ENCODE data around the gene CHRNA4. TPM values are rescaled to one million over a fixed set of nuclear protein-coding genes. Genes with fewer than 3 reads are reported as not detected.
A peak's percentile ranks its signal among the peaks of the same experiment; 100 is the strongest.

CHRNA4 gene
- total and polyA plus RNA-seq, 2 donors (not counting 3 experiments of a cell fraction or from before 2014, with no cell fraction given), result not detected

DNA sequence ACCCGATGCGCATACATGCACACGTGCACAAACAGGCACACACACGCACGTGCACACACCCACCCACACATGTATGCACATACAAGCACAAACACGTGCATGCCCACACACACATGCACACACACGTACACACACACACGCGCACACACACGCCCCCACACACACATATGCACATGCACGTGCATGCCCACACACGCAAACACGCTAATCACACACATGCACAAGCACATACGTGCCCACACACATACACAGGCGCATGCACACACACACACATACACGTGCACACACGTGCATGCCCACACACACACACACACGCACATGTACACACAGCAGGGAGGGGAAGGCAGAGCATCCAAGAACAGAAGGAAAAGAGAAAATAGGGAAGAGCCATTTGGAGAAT, 26.8 kb upstream of the CHRNA4 start:
- no peak for DNase-seq (ENCODE audit: low read depth, low spot score)
- no peaks in the 10 kb centered on the region for H3K36me3 ChIP-seq (ENCODE audit: control insufficient read depth in 2 of 2, extremely low read depth in 1 of 2, insufficient read depth in 2 of 2, low read length in 2 of 2)
- H3K9ac ChIP-seq (replicated peaks; ENCODE audit: extremely low read depth, insufficient read depth, low read length), result no peak overlapping the region
- H4K20me1 ChIP-seq (replicated peaks; ENCODE audit: control insufficient read depth, extremely low read depth, insufficient read depth, low read length), result no peaks in the 10 kb centered on the region
- no peak for FAIRE-seq
- H2AFZ ChIP-seq (ENCODE audit: low read depth, low read length), result no peak overlapping the region
- H3K9me1 ChIP-seq (replicated peaks; ENCODE audit: control insufficient read depth, extremely low read depth, insufficient read depth, low read length), result no peaks in the 10 kb centered on the region
- intact Hi-C loops (cut with micrococcal nuclease) (no loop called here), dilution Hi-C loops (cut with MboI; ENCODE audit: extremely low pct_ligation_motif_present, low sequenced_read_pairs) (no loop called here)
- H3K27me3 ChIP-seq (ENCODE audit: control insufficient read depth in 2 of 2, insufficient read depth in 2 of 2, low read length in 2 of 2), result no peaks in the 10 kb centered on the region
- H3K27ac ChIP-seq (ENCODE audit: insufficient read depth, low read depth, low read length), result no peak overlapping the region
- H3K4me1 ChIP-seq (ENCODE audit: control insufficient read depth, extremely low read depth, insufficient read depth, low read length), result no peaks in the 10 kb centered on the region
- H3K4me2 ChIP-seq (ENCODE audit: insufficient read depth, low read length), result no peak overlapping the region
- no peaks in the 10 kb centered on the region for H3K79me2 ChIP-seq (ENCODE audit: control insufficient read depth, insufficient read depth, low read length)
- TF ChIP-seq POLR2AphosphoS5 (IDR thresholded peaks at IDR 0.05; ENCODE audit: insufficient read depth, low read depth, low read length), result no peak
- no peak overlapping the region for H3K4me3 ChIP-seq (replicated peaks in 1 of 3; ENCODE audit: insufficient read depth in 1 of 3, low read depth in 1 of 3, low read length in 3 of 3)
- no TSS peak for BruUV-seq (replicated peaks)
- POLR2A ChIA-PET, result no interaction called here
- CTCF ChIA-PET, result no interaction called here
- peaks cover 4% of the 10 kb centered on the region for H3K9me3 ChIP-seq (replicated peaks; ENCODE audit: control insufficient read depth, insufficient read depth, low read length)

- intact Hi-C loops (cut with micrococcal nuclease), result no loop called here
- H2AFZ ChIP-seq (ENCODE audit: low read depth, low read length), result no peak overlapping the region
- dilution Hi-C loops (cut with MboI; ENCODE audit: extremely low pct_ligation_motif_present, low sequenced_read_pairs), result no loop called here
- no peak for FAIRE-seq
- H3K9me3 ChIP-seq (replicated peaks; ENCODE audit: control insufficient read depth, insufficient read depth, low read length), result peaks cover 4% of the 10 kb centered on the region
- BruUV-seq (replicated peaks), result no TSS peak
- no peaks in the 10 kb centered on the region for H3K79me2 ChIP-seq (ENCODE audit: control insufficient read depth, insufficient read depth, low read length)
- no peak for TF ChIP-seq POLR2AphosphoS5 (IDR thresholded peaks at IDR 0.05; ENCODE audit: insufficient read depth, low read depth, low read length)
- peak; percentile 20 for TF ChIP-seq MAX (IDR thresholded peaks at IDR 0.05; ENCODE audit: insufficient read depth, insufficient read length)
- TF ChIP-seq MYC (IDR thresholded peaks at IDR 0.05; ENCODE audit: low read depth, low read length), result no peak
- CTCF ChIA-PET, result no interaction called here
- H3K27me3 ChIP-seq (ENCODE audit: control insufficient read depth in 2 of 2, insufficient read depth in 2 of 2, low read length in 2 of 2), result no peaks in the 10 kb centered on the region
- H3K4me1 ChIP-seq (ENCODE audit: control insufficient read depth, extremely low read depth, insufficient read depth, low read length), result no peaks in the 10 kb centered on the region
- no peak overlapping the region for H3K4me3 ChIP-seq (replicated peaks in 1 of 3; ENCODE audit: insufficient read depth in 1 of 3, low read depth in 1 of 3, low read length in 3 of 3)
- no peaks in the 10 kb centered on the region for H3K36me3 ChIP-seq (ENCODE audit: control insufficient read depth in 2 of 2, extremely low read depth in 1 of 2, insufficient read depth in 2 of 2, low read length in 2 of 2)
- H3K4me2 ChIP-seq (ENCODE audit: insufficient read depth, low read length), result no peak overlapping the region
- POLR2A ChIA-PET, result no interaction called here
- DNase-seq (ENCODE audit: low read depth, low spot score), result no peak
- no peak overlapping the region for H3K27ac ChIP-seq (ENCODE audit: insufficient read depth, low read depth, low read length)
- no peak overlapping the region for H3K9ac ChIP-seq (replicated peaks; ENCODE audit: extremely low read depth, insufficient read depth, low read length)
- H3K9me1 ChIP-seq (replicated peaks; ENCODE audit: control insufficient read depth, extremely low read depth, insufficient read depth, low read length), result no peaks in the 10 kb centered on the region
- H4K20me1 ChIP-seq (replicated peaks; ENCODE audit: control insufficient read depth, extremely low read depth, insufficient read depth, low read length), result no peaks in the 10 kb centered on the region
Measured at GRCh38 chr20:63387393-63387792, 26.2 kb upstream of the CHRNA4 start.

All from endothelial cell of umbilical vein (primary cell).